HEK293 (cell line): Measurements from ENCODE around the gene TMEM158.

Experiments
- CTCF ChIA-PET: fragments of 350-600 bp; formaldehyde crosslinking; extraction: SDS; loops from one replicate; lab custom pipeline; 2021; ENCODE audit warnings: antibody characterized with exemption; lab: Yijun Ruan, JAX
- POLR2A ChIA-PET: fragments of 300-600 bp; formaldehyde crosslinking; extraction: SDS; loops from one replicate; lab custom pipeline; 2020; ENCODE audit warnings: antibody characterized with exemption, inconsistent platforms; lab: Yijun Ruan, JAX
- H3K27ac ChIP-seq: fragments of 200-500 bp; sonication (Bioruptor generic); 2 replicates; pipeline ENCODE4 v1.5.1; 2014; ENCODE audit warnings: low read depth, low read length, control low read depth, inconsistent platforms; ENCODE audit errors: extremely low read depth
- H3K36me3 ChIP-seq, 2 experiments: fragments of 200-500 bp in 1 of 2; sonication (Bioruptor generic) in 1 of 2; 1 replicate in 1 of 2; 2 replicates in 1 of 2; pipeline ENCODE4 v1.5.1; 2014 to 2017; ENCODE audit warnings: inconsistent platforms in 2 of 2, low read length in 2 of 2; ENCODE audit not compliant: control insufficient read depth in 2 of 2, insufficient read depth in 1 of 2
- H3K4me1 ChIP-seq: fragments of 200-500 bp; sonication (Bioruptor generic); 2 replicates; pipeline ENCODE4 v1.5.1; 2014; ENCODE audit warnings: mild to moderate bottlenecking, low read length, inconsistent platforms; ENCODE audit not compliant: control insufficient read depth, insufficient read depth
- H3K4me3 ChIP-seq: 2 replicates; pipeline ENCODE4 v1.5.1; 2011; ENCODE audit warnings: low read depth, mild to moderate bottlenecking, control low read depth, low read length, moderate library complexity
- H3K9me3 ChIP-seq: fragments of 200-500 bp; sonication (Bioruptor generic); 2 replicates; pipeline ENCODE4 v1.5.1; 2014; ENCODE audit warnings: low read depth, low read length, inconsistent platforms; ENCODE audit not compliant: control insufficient read depth, insufficient read depth
- GLIS1 ChIP-seq: fragments of 450-650 bp; formaldehyde crosslinking; IDR thresholded peaks from 2 replicates; pipeline ENCODE4 v1.5.1; 2016; ENCODE audit warnings: missing biosample characterization, missing genetic modification characterization
- SETDB1 ChIP-seq: IDR thresholded peaks from one replicate; pipeline ENCODE4 v1.6.1; 2017; ENCODE audit warnings: mild to moderate bottlenecking, low read length, moderate library complexity, mixed read lengths; ENCODE audit not compliant: insufficient read length
- WT1 ChIP-seq: fragments of 450-650 bp; formaldehyde crosslinking; IDR thresholded peaks from 2 replicates; pipeline ENCODE4 v1.5.1; 2016; ENCODE audit warnings: missing biosample characterization, missing genetic modification characterization
- ZBTB48 ChIP-seq: fragments of 450-650 bp; formaldehyde crosslinking; IDR thresholded peaks from 2 replicates; pipeline ENCODE4 v1.5.1; 2016; ENCODE audit warnings: missing biosample characterization, missing genetic modification characterization
- ZNF121 ChIP-seq: fragments of 450-650 bp; formaldehyde crosslinking; IDR thresholded peaks from 2 replicates; pipeline ENCODE4 v1.5.1; 2016; ENCODE audit warnings: missing biosample characterization, missing genetic modification characterization
- ZNF214 ChIP-seq: fragments of 450-650 bp; formaldehyde crosslinking; IDR thresholded peaks from 2 replicates; pipeline ENCODE4 v1.5.1; 2017; ENCODE audit warnings: missing biosample characterization, mild to moderate bottlenecking, missing genetic modification characterization, borderline replicate concordance
- ZNF223 ChIP-seq: fragments of 450-650 bp; formaldehyde crosslinking; IDR thresholded peaks from 2 replicates; pipeline ENCODE4 v1.5.1; 2016; ENCODE audit warnings: missing biosample characterization, missing genetic modification characterization
- ZNF341 ChIP-seq: fragments of 450-650 bp; formaldehyde crosslinking; IDR thresholded peaks from 2 replicates; pipeline ENCODE4; 2016; ENCODE audit warnings: low read depth, missing biosample characterization, missing genetic modification characterization
- ZNF423 ChIP-seq: fragments of 450-650 bp; formaldehyde crosslinking; IDR thresholded peaks from 2 replicates; pipeline ENCODE4 v1.5.1; 2016; ENCODE audit warnings: missing biosample characterization, missing genetic modification characterization
- ZNF658 ChIP-seq: fragments of 450-650 bp; formaldehyde crosslinking; IDR thresholded peaks from 2 replicates; pipeline ENCODE4; 2016; ENCODE audit warnings: missing biosample characterization, missing genetic modification characterization
- ZNF677 ChIP-seq: fragments of 450-650 bp; IDR thresholded peaks from 2 replicates; pipeline ENCODE4 v1.5.0; 2018; ENCODE audit warnings: missing biosample characterization, mild to moderate bottlenecking, missing genetic modification characterization, moderate library complexity
- ZNF785 ChIP-seq: fragments of 450-650 bp; formaldehyde crosslinking; IDR thresholded peaks from 2 replicates; pipeline ENCODE4 v1.5.1; 2016; ENCODE audit warnings: missing biosample characterization, missing genetic modification characterization
- TF ChIP-seq, protein P1 (sequence below): fragments of 450-650 bp; formaldehyde crosslinking; IDR thresholded peaks from 2 replicates; pipeline ENCODE4 v1.5.1; 2016; ENCODE audit warnings: missing biosample characterization, missing genetic modification characterization, borderline replicate concordance
- TF ChIP-seq, protein P2 (sequence below): sonication (generic); formaldehyde crosslinking; IDR thresholded peaks from 2 replicates; pipeline ENCODE4 v1.8.1; 2022; ENCODE audit warnings: mild to moderate bottlenecking, moderate library complexity, missing genetic modification reagents
- TF ChIP-seq, protein P3 (sequence below): fragments of 450-650 bp; IDR thresholded peaks from 2 replicates; pipeline ENCODE4 v1.5.1; 2018; ENCODE audit warnings: missing biosample characterization, mild to moderate bottlenecking, missing genetic modification characterization
- TF ChIP-seq, protein P4 (sequence below): fragments of 450-650 bp; formaldehyde crosslinking; IDR thresholded peaks from 2 replicates; pipeline ENCODE4 v1.5.1; 2017; ENCODE audit warnings: missing biosample characterization, missing genetic modification characterization
- TF ChIP-seq, protein P5 (sequence below): fragments of 450-650 bp; formaldehyde crosslinking; IDR thresholded peaks from 2 replicates; pipeline ENCODE4 v1.5.1; 2016; ENCODE audit warnings: missing biosample characterization, missing genetic modification characterization

TMEM158 gene

DNA sequence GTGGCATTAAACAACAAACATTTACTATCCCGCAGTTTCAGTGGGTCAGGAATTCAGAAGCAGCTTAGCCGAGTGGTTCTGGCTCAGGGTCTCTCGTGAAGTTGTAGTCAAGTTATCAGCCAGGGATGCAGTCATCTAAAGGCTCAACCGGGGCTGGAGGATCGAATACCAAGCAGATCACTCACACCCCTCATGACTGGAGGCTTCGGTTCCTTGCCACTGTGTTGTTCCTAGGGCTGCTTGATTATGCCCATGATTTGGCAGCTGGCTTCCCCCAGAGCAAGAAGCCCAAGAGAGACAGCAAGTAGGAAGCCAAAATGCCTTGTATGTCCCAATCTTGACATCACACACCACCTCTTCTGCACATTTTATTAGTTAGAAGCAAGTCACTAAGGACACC, 46.0 kb downstream of the TMEM158 start:
- Histone ChIP-seq H3K4me1 (no peaks in the 10 kb centered on the region), H3K36me3 (no peaks in the 10 kb centered on the region), H3K4me3 (no peak overlapping the region)
- ChIA-PET CTCF (interaction anchor here (1.1 kb wide), 1 partner anchor 31 kb away, joined by 6 read pairs; no protein-coding TSS in a partner anchor), POLR2A (no interaction called here)
- TF ChIP-seq, protein P1, sequence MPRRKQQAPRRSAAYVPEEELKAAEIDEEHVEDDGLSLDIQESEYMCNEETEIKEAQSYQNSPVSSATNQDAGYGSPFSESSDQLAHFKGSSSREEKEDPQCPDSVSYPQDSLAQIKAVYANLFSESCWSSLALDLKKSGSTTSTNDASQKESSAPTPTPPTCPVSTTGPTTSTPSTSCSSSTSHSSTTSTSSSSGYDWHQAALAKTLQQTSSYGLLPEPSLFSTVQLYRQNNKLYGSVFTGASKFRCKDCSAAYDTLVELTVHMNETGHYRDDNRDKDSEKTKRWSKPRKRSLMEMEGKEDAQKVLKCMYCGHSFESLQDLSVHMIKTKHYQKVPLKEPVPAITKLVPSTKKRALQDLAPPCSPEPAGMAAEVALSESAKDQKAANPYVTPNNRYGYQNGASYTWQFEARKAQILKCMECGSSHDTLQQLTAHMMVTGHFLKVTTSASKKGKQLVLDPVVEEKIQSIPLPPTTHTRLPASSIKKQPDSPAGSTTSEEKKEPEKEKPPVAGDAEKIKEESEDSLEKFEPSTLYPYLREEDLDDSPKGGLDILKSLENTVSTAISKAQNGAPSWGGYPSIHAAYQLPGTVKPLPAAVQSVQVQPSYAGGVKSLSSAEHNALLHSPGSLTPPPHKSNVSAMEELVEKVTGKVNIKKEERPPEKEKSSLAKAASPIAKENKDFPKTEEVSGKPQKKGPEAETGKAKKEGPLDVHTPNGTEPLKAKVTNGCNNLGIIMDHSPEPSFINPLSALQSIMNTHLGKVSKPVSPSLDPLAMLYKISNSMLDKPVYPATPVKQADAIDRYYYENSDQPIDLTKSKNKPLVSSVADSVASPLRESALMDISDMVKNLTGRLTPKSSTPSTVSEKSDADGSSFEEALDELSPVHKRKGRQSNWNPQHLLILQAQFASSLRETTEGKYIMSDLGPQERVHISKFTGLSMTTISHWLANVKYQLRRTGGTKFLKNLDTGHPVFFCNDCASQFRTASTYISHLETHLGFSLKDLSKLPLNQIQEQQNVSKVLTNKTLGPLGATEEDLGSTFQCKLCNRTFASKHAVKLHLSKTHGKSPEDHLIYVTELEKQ (tag by site-specific recombination): no peak
- TF ChIP-seq, protein P2, sequence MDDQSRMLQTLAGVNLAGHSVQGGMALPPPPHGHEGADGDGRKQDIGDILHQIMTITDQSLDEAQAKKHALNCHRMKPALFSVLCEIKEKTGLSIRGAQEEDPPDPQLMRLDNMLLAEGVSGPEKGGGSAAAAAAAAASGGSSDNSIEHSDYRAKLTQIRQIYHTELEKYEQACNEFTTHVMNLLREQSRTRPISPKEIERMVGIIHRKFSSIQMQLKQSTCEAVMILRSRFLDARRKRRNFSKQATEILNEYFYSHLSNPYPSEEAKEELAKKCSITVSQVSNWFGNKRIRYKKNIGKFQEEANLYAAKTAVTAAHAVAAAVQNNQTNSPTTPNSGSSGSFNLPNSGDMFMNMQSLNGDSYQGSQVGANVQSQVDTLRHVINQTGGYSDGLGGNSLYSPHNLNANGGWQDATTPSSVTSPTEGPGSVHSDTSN (CRISPR knock-in tag): no peak
- TF ChIP-seq ZNF677: no peak
- TF ChIP-seq, all 188 proteins: peak for 0
- H3K27ac ChIP-seq: no peak overlapping the region
- no peaks in the 10 kb centered on the region for H3K9me3 ChIP-seq

DNA sequence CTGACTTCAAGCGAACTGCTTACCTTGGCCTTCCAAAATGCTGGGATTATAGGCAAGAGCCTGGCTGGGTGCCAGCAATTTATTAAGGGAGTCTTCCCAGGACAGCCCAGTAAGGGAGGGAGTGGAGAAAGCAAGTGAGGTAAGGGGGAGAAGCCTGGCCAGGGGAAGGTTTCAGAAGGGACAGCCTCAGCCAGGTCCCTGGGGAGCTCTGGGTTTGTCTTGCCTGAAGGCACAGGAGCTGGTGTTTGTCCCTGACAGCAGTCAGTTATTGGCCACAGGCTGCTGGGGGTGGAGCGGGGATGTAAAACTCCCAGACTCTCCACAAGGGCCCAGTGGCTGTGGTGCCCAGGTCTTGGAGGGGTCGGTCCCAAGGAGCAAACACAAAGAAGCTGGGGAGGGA, 46.9 kb downstream of the TMEM158 start:
- ChIA-PET CTCF (interaction anchor here (1.1 kb wide), 1 partner anchor 31 kb away, joined by 6 read pairs; no protein-coding TSS in a partner anchor), POLR2A (interaction anchor here (0.6 kb wide), 2 partner anchors 14 to 129 kb away, joined by 3 read pairs; no protein-coding TSS in a partner anchor)
- no peaks in the 10 kb centered on the region for H3K36me3 ChIP-seq
- H3K27ac ChIP-seq: no peak overlapping the region
- no peaks in the 10 kb centered on the region for H3K4me1 ChIP-seq
- no peaks in the 10 kb centered on the region for H3K9me3 ChIP-seq
- H3K4me3 ChIP-seq: no peak overlapping the region
- TF ChIP-seq, protein P3, sequence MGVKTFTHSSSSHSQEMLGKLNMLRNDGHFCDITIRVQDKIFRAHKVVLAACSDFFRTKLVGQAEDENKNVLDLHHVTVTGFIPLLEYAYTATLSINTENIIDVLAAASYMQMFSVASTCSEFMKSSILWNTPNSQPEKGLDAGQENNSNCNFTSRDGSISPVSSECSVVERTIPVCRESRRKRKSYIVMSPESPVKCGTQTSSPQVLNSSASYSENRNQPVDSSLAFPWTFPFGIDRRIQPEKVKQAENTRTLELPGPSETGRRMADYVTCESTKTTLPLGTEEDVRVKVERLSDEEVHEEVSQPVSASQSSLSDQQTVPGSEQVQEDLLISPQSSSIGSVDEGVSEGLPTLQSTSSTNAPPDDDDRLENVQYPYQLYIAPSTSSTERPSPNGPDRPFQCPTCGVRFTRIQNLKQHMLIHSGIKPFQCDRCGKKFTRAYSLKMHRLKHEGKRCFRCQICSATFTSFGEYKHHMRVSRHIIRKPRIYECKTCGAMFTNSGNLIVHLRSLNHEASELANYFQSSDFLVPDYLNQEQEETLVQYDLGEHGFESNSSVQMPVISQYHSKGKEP: peak; percentile 14; the same call in 1 of the 2 replicates
- peak; percentile 60 for TF ChIP-seq WT1
- no peak for TF ChIP-seq ZNF658 (tag by site-specific recombination)
- no peak for TF ChIP-seq ZNF785 (tag by site-specific recombination)
- no peak for TF ChIP-seq ZNF223 (tag by site-specific recombination)
- TF ChIP-seq ZNF423 (tag by site-specific recombination): peak; percentile 36; the same call in 1 of the 2 replicates
- peak; percentile 81 for TF ChIP-seq ZBTB48 (tag by site-specific recombination)
- TF ChIP-seq ZNF341: peak; percentile 91
- TF ChIP-seq, protein P4, sequence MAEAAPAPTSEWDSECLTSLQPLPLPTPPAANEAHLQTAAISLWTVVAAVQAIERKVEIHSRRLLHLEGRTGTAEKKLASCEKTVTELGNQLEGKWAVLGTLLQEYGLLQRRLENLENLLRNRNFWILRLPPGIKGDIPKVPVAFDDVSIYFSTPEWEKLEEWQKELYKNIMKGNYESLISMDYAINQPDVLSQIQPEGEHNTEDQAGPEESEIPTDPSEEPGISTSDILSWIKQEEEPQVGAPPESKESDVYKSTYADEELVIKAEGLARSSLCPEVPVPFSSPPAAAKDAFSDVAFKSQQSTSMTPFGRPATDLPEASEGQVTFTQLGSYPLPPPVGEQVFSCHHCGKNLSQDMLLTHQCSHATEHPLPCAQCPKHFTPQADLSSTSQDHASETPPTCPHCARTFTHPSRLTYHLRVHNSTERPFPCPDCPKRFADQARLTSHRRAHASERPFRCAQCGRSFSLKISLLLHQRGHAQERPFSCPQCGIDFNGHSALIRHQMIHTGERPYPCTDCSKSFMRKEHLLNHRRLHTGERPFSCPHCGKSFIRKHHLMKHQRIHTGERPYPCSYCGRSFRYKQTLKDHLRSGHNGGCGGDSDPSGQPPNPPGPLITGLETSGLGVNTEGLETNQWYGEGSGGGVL: peak; percentile 56
- no peak for TF ChIP-seq SETDB1
- TF ChIP-seq, protein P5, sequence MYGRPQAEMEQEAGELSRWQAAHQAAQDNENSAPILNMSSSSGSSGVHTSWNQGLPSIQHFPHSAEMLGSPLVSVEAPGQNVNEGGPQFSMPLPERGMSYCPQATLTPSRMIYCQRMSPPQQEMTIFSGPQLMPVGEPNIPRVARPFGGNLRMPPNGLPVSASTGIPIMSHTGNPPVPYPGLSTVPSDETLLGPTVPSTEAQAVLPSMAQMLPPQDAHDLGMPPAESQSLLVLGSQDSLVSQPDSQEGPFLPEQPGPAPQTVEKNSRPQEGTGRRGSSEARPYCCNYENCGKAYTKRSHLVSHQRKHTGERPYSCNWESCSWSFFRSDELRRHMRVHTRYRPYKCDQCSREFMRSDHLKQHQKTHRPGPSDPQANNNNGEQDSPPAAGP (tag by site-specific recombination): peak; percentile 62
- no peak for TF ChIP-seq ZNF121
- TF ChIP-seq GLIS1 (tag by site-specific recombination): peak; percentile 67
- TF ChIP-seq ZNF214: no peak
